K562 (cell line): Measurements from ENCODE around the gene AKAP7. TPM values are rescaled to one million over a fixed set of nuclear protein-coding genes. Genes with fewer than 3 reads are reported as not detected.

Source experiments
- ARHGAP35 ChIP-seq: fragments of 450-650 bp; IDR thresholded peaks from 2 replicates; pipeline ENCODE4 v1.6.1; 2018; ENCODE audit not compliant: partially characterized antibody
- CEBPG ChIP-seq, 3 experiments: fragments of 200-800 bp in 1 of 3; sonication (Bioruptor generic) in 1 of 3; sonication (generic) in 1 of 3; formaldehyde crosslinking in 1 of 3; IDR thresholded peaks in 2 of 3; conservative IDR thresholded peaks in 1 of 3; 2 replicates each; pipeline versions ENCODE4 v1.6.1 to v1.8.0; 2016 to 2022; ENCODE audit warnings: missing compliant biosample characterization in 2 of 3, missing genetic modification characterization in 2 of 3, mild to moderate bottlenecking in 1 of 3, missing genetic modification reagents in 1 of 3
- DACH1 ChIP-seq: fragments of 450-650 bp; IDR thresholded peaks from 2 replicates; pipeline ENCODE4 v1.6.1; 2018; ENCODE audit not compliant: partially characterized antibody
- HEY1 ChIP-seq: fragments of 250-450 bp; sonication (Bioruptor Pico); IDR thresholded peaks from 2 replicates; pipeline ENCODE4 v1.5.0; 2020; ENCODE audit warnings: mild to moderate bottlenecking, moderate library complexity, borderline replicate concordance
- HNRNPLL ChIP-seq: fragments of 200-400 bp; formaldehyde crosslinking; IDR thresholded peaks from 2 replicates; pipeline ENCODE4 v1.6.1; 2017; ENCODE audit warnings: low read length, low read depth, mild to moderate bottlenecking; ENCODE audit not compliant: poor library complexity, severe bottlenecking
- NBN ChIP-seq: fragments of 450-650 bp; IDR thresholded peaks from 2 replicates; pipeline ENCODE4 v1.6.1; 2016; ENCODE audit warnings: low read depth, mild to moderate bottlenecking
- PHB2 ChIP-seq: fragments of 450-650 bp; IDR thresholded peaks from 2 replicates; pipeline ENCODE4 v1.6.1; 2017; ENCODE audit warnings: low read depth
- RBM22 ChIP-seq: fragments of 200-400 bp; formaldehyde crosslinking; IDR thresholded peaks from 2 replicates; pipeline ENCODE4 v1.6.1; 2018; ENCODE audit warnings: low read length, low read depth; ENCODE audit not compliant: poor library complexity, severe bottlenecking
- RREB1 ChIP-seq: fragments of 250-450 bp; sonication (Bioruptor Pico); IDR thresholded peaks from 2 replicates; pipeline ENCODE4 v1.4.0; 2020
- ZKSCAN1 ChIP-seq: fragments of 150-350 bp; IDR thresholded peaks from 2 replicates; pipeline ENCODE4 v1.6.1; 2016; ENCODE audit warnings: low read depth, low read length
- ZNF280A ChIP-seq: fragments of 450-650 bp; IDR thresholded peaks from 2 replicates; pipeline ENCODE4 v1.6.1; 2018; ENCODE audit warnings: mild to moderate bottlenecking, low read depth; ENCODE audit not compliant: partially characterized antibody
- polyA plus RNA-seq, 8 experiments: library from polyadenylated mRNA; depleted of rRNA in 4 of 8; stranded (reverse) in 5 of 8; unstranded in 3 of 8; fragments of >200 nt; fragmentation: Nextera tagmentation in 2 of 8; fragmentation: Illumina TruSeq in 1 of 8; extraction: Ambion mirVana in 2 of 8; extraction: Trizol in 1 of 8; gene quantifications; 2 replicates each; pipeline versions ENCODE4 v1.2.1 to v1.2.3, GENCODE V29; 2011 to 2014; ENCODE audit warnings: inconsistent platforms in 1 of 8, missing spikeins in 1 of 8
- total RNA-seq, 7 experiments: library from RNA; depleted of rRNA in 6 of 7; stranded (reverse); fragments of >200 nt in 6 of 7; fragmentation: Illumina TruSeq in 2 of 7; extraction: Trizol in 2 of 7; gene quantifications; 2 replicates each; pipeline versions ENCODE4 v1.2.1 to v1.2.3, GENCODE V29; 2011 to 2021; ENCODE audit warnings: low replicate concordance in 1 of 7

AKAP7 gene
- total and polyA plus RNA-seq, 9 of the 15 experiments (the other 6 are each of a cell fraction or from before 2014, with no cell fraction given), result 0.82 to 2.6 (median 1.6) TPM

- no peak for TF ChIP-seq ZKSCAN1
- no peak for TF ChIP-seq NBN
- no peak for TF ChIP-seq ARHGAP35
- TF ChIP-seq ZNF280A, result no peak
- TF ChIP-seq CEBPG (CRISPR knock-in tag; IDR thresholded peaks at IDR 0.05), result no peak
- TF ChIP-seq CEBPG (tag; conservative IDR thresholded peaks at IDR 0.05 in 1 of 2, IDR thresholded peaks at IDR 0.05 in 1 of 2), result no peak
- TF ChIP-seq HNRNPLL, result no peak
- no peak for TF ChIP-seq DACH1
- TF ChIP-seq PHB2, result no peak
- TF ChIP-seq HEY1, result no peak
- TF ChIP-seq RREB1 (CRISPR knock-in tag), result no peak
- no peak for TF ChIP-seq RBM22
These were observed 33.2 kb upstream of the AKAP7 start (continued) for GRCh38 chr6:131101911-131102680.
